Measurements from ENCODE around the gene EMD.

GRCh38 chrX:154374313-154375155 lies 4.6 kb upstream of the EMD start, which contains the start of gene FLNA:
- peak; percentile 9 to 37 (median 16); a peak in 3 of 6 replicates for TF ChIP-seq CTCF (IDR thresholded peaks at IDR 0.05 in 2 of 3, conservative IDR thresholded peaks at IDR 0.05 in 1 of 3; ENCODE audit: control insufficient read depth in 2 of 3, extremely low read depth in 1 of 3, insufficient read depth in 1 of 3, low read depth in 3 of 3, low read length in 3 of 3)
- TF ChIP-seq CREM (IDR thresholded peaks at IDR 0.05; ENCODE audit: low read depth), result no peak
- no peak for TF ChIP-seq EP300 (IDR thresholded peaks at IDR 0.05; ENCODE audit: borderline replicate concordance in 1 of 2, control insufficient read depth in 1 of 2, low read depth in 2 of 2, low read length in 2 of 2)
- no peak for TF ChIP-seq RFX5 (IDR thresholded peaks at IDR 0.05; ENCODE audit: low read depth, low read length)
- TF ChIP-seq TBL1XR1 (IDR thresholded peaks at IDR 0.05; ENCODE audit: low read depth, low read length), result no peak
- no peak for TF ChIP-seq POLR2A (IDR thresholded peaks at IDR 0.05; ENCODE audit: low read depth, low read length)
- no peak for TF ChIP-seq FOXK2 (IDR thresholded peaks at IDR 0.05)
- no peak for TF ChIP-seq EZH2 (IDR thresholded peaks at IDR 0.05; ENCODE audit: borderline replicate concordance, control insufficient read depth, low read depth, low read length)
- no peak for TF ChIP-seq KLF5 (IDR thresholded peaks at IDR 0.05; ENCODE audit: partially characterized antibody)
- TF ChIP-seq MEF2A (IDR thresholded peaks at IDR 0.05; ENCODE audit: insufficient read depth, low read depth, low read length), result no peak
- TF ChIP-seq ZNF274 (IDR thresholded peaks at IDR 0.05; ENCODE audit: insufficient read depth, insufficient read length), result no peak
- TF ChIP-seq JUNB (IDR thresholded peaks at IDR 0.05), result no peak
